Skeletal muscle cell (primary cell): ENCODE data around the gene KANTR.

Source experiments
- DNase-seq: peaks from one replicate; pipeline ENCODE4 v3.0.0-alpha.2; 2010; ENCODE audit warnings: low read depth
- H3K4me3 ChIP-seq: 2 replicates; pipeline ENCODE4 v1.5.1; 2011; ENCODE audit warnings: low read depth, mild to moderate bottlenecking, control low read depth, low read length, moderate library complexity

Gene KANTR

DNA sequence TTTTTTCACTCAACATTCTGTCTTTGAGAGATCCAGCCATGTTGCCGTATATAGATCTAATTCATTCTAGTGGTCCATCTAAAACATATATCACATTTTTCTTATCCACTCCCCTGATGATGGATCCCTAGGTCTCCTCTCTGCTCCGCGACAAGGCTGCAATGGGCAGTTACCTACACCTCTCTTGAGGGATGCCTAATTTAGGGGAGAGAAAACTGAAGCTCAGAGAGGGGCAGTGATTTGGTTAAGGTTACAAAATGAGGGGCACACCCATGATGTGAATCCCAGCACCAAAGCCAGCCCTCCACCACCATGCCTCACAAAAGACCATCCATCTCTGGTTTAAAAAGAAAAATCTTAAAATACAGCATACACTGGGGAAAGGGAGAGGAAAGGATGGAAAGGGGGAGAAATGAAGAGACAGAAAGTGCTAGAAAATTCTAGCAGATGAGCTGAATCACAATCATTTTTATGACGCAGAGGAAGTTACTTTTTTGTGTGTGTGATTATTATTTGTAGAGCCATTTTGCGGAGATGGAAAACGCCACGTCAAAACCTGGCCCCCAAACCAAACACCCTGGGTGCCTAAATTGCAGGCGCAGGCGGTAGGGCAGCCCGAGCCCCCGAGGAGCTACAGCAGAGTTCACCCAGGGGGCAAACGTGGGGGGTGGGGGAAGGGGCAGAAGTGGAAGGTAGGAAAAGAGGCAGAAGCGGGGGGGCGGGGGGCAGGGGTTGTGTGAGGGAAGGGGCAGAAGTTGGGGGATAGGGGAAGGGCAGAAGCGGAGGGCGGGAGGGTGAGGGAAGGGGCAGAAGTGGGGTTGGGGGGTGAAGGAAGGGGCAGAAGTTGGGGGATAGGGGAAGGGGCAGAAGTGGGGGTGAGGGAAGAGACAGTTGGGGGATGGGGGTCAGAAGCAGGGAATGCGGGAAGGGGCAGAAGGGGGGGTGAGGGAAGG is 13.0 kb upstream of the KANTR start:
- peak overlapping the region; percentile 28 for H3K4me3 ChIP-seq
- no peak for DNase-seq

- peak within 1 kb of the TSS; percentile 74 for H3K4me3 ChIP-seq
- peak; percentile 94 for DNase-seq
These were observed 11.8 kb upstream of the KANTR start, which contains the start of gene TSPYL2 for GRCh38 chrX:53081925-53082772. TSS of gene TSPYL2 (plus strand) at chrX:53082367. CDS start at chrX:53082499, 132 bp downstream.

GRCh38 chrX:53082773-53083616 is 10.9 kb upstream of the KANTR start:
- no peak for DNase-seq
- H3K4me3 ChIP-seq = peak overlapping the region; percentile 74

GRCh38 chrX:53084043-53084570 is 9.8 kb upstream of the KANTR start:
- DNase-seq = no peak
- peak overlapping the region; percentile 74 for H3K4me3 ChIP-seq

GRCh38 chrX:53084863-53085262 is 9.1 kb upstream of the KANTR start:
- no peak overlapping the region for H3K4me3 ChIP-seq
- no peak for DNase-seq

DNA sequence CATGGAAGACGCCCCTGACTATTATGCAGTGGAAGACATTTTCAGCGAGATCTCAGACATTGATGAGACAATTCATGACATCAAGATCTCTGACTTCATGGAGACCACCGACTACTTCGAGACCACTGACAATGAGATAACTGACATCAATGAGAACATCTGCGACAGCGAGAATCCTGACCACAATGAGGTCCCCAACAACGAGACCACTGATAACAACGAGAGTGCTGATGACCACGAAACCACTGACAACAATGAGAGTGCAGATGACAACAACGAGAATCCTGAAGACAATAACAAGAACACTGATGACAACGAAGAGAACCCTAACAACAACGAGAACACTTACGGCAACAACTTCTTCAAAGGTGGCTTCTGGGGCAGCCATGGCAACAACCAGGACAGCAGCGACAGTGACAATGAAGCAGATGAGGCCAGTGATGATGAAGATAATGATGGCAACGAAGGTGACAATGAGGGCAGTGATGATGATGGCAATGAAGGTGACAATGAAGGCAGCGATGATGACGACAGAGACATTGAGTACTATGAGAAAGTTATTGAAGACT is 8.2 kb upstream of the KANTR start:
- no peak overlapping the region for H3K4me3 ChIP-seq
- no peak for DNase-seq

DNA sequence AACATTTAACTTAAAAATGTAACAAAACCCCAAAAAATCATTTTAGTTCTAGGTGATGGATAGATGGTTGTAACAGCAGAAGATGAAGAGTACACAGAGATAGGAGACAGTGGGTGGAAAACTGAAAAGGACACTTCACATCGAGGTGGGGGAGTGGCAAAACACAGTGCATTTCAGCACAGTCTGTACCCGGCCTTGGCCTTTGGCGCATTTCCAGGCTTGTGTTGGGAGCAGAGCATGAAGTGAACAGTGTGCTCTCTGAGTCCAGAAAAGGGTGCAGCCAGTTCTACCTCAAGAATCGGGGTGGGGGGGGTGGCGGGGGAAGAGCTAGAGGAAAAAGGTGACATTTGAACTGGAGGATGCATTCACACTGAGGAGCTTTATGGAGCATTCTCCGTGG is 7.5 kb upstream of the KANTR start:
- H3K4me3 ChIP-seq = no peak overlapping the region
- no peak for DNase-seq

DNA sequence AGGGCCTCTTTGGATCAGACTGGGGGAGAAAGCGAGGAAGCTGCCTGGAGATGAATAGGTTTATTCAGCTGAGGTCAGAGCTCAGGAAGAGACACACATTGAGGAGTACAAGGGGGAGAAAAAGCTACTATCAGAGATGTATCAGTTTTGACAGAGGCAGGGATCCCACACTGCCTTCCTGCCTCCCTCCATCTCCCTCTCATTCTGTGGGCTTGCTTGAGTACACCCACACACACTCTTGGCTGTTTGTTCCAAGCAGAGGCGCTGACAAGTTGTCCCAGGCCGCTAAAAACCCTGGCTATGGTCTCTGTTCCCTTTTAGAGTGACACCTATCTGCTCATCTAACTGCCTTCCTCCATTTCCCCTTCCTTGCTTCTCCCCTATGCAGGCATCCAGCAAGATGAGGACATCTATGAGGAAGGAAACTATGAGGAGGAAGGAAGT is 6.5 kb upstream of the KANTR start:
- no peak overlapping the region for H3K4me3 ChIP-seq
- DNase-seq = no peak

GRCh38 chrX:53088136-53088974 is 5.6 kb upstream of the KANTR start:
- H3K4me3 ChIP-seq = peak overlapping the region; percentile 33
- DNase-seq = peak; percentile 62

GRCh38 chrX:53089224-53089842 is 4.6 kb upstream of the KANTR start:
- peak overlapping the region; percentile 33 for H3K4me3 ChIP-seq
- no peak for DNase-seq

GRCh38 chrX:53089925-53090324 is 4.0 kb upstream of the KANTR start:
- no peak overlapping the region for H3K4me3 ChIP-seq
- no peak for DNase-seq

- no peak overlapping the region for H3K4me3 ChIP-seq
- no peak for DNase-seq
These were observed 2.6 kb upstream of the KANTR start for GRCh38 chrX:53091354-53091753.

DNA sequence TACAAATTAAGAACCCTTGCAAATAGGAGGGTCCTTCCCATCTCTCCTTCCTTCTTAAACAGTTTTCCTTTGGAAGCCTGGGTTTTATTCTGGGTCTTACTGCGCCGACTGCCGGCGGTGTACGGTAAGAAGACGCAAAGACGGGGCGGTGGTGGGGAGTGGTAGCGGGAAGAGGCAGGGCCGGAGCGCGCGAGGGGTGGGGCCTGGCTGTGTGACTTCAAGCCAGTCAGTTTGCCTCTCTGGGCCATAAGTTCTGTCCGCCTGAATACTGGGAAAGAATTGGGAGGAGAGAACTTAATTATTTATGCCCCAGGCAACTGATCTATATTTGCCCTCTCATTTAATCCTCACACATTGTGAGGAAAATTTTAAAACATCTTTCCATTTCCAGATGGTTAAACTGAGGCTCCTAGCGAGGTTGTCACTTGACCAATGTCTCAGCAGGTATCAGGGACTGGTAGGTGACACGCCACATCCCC is 726 bp upstream of the KANTR start:
- peak overlapping the region; percentile 63 for H3K4me3 ChIP-seq
- no peak for DNase-seq

- no peak for DNase-seq
- peak overlapping the region; percentile 63 for H3K4me3 ChIP-seq
These were observed 602 bp downstream of the KANTR start for GRCh38 chrX:53094582-53094905.

GRCh38 chrX:53095796-53096195 is 1.9 kb downstream of the KANTR start:
- no peak overlapping the region for H3K4me3 ChIP-seq
- DNase-seq = no peak

DNA sequence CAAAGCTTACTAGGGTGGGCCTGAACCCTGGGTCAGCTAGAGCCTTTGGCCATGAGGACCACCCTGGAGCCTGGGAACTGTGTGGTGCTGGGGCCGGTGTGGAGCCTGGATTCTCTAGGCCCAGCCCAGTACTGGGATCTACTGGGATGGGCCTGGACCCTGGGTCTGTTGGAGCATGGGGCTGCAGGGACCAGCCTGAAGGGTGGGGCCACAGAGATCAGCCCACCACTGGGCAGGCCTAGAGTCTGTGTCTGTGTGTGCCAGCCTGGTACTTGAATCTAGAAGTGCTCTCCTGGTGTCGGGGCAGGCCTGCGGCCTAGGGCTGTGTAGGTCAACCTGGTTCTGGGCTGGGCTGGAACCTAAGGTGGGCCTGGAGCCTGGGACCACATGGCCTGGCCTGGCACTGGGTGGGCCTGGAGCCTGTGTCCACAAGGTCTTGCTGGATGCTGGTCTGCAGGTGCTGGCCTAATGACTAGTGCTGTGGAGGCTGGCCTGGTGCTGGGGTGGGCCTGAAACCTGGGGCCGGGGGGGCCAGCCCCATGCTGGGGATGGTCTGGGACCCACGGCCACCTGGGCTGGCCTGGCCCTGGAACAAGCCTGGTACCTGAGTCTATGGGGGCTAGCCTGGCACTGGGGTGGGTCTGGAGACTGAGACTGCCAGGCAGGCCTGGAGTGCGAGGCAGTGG is 21.1 kb downstream of the KANTR start:
- no peak for DNase-seq
- H3K4me3 ChIP-seq = no peak overlapping the region

GRCh38 chrX:53115550-53115874 is 21.6 kb downstream of the KANTR start:
- DNase-seq = no peak
- H3K4me3 ChIP-seq = no peak overlapping the region
